HG02870 (cell line): Measurements from ENCODE around the gene DBH.
"Not testable (repeated sequence)": the region's sequence is repeated elsewhere in the genome, so short reads cannot be mapped to it uniquely, and the experiment has no call there.

Source experiments
- ATAC-seq: cut with Tn5 transposase; IDR thresholded peaks from one replicate; pipeline ENCODE4 v1.9.1; 2021; ENCODE audit warnings: mild to moderate bottlenecking, moderate library complexity; ENCODE audit not compliant: unreplicated experiment

The DBH gene

DNA sequence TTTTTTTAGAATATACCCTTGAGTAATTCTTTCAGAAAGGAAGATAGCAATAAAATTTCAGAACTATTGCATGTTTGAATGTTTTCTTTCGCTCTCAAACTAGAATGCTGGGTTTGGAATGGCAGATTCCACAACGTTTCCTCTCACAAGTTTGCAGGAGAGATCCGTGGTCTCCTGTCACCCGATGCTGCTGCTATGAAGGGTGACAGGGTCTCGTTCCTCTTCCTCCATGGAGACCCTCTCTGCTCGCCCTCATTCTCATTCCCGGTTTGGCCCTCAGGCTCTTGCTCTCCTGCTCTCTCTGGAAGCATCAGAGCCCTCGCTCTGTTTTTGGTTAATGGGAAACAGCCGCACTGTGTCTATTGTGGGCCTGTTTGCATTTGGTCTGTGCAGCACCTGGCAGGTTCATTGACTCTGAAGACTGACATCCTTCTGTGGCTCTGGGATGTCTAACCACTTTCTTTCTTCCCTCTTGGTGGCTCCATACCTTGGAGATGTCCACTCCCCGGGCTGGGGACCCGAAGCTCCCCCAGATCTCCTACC is 14.4 kb upstream of the DBH start:
- ATAC-seq, result no peak

DNA sequence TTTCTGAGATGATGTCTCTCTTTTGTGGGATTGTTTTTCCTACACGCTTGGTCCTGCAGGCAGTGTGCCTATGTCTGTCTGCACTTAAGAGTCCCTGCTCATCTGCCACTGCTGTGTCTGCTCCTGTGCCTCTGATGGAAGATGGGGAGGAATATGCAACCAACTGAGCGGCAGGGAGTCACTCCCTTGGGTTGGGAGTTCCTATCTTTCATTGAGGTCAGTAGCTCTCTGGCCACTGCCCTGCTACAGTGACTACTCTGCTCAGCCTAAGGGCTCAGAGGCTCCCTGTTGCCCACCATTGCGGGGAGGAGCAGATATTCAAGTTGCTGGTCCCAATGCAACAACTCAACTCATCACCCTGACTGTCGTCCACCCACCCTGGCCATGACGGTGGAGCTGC is 13.6 kb upstream of the DBH start:
- no peak for ATAC-seq

DNA sequence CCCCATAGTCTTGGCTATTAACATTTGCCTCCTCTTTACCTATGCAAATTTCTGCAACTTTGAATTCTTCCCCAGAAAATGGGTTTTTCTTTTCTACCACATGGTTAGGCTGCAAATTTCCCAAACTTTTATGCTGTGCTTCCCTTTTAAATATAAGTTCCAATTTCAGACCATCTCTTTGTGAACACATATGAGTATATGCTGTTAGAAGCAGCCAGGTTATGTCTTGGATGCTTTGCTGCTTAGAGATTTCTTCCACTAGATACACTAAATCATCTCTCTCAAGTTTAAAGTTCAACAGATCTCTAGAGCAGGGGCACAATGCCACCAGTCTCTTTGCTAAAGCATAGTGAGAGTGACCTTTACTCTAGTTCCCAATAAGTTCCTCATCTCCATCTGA is 10.2 kb upstream of the DBH start:
- not testable (repeated sequence) for ATAC-seq

DNA sequence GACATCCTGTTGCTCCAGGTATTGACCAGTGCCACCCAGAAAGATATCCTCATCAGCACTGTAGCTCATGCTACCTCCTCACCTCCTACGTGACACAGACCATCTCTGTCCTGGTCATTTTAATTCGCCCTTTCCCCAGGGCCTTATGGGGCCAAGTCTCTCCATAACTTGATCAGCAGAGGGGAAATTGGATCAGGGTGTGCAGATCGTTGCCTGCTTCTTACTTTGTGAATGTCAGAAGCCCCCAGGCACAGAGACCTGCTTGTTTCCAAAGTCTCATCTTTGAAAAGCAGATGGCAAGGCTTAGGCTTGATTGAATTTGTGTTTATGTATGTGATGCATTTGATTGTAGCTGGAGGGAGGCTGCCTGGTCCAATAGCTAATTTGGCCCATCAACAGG is 8.8 kb upstream of the DBH start:
- no peak for ATAC-seq

DNA sequence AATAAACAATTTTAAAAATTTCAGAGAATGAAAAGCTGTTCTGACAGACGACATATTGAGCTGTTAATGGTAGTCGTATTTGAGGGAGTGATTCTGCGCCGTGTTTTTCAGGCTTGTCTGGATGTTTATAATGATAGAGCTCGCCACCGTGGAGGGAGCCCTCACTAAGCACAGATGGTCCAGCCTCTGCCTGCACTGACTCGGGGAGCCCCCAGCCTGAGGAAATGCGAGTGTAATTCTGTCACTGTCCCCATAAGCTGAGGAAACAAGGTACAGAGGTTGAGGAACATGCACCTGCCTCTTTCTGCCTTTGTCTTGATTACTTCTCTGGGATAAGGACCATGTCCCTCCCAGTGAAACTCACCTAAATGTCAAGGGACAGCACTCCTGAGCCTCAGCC is 7.4 kb upstream of the DBH start:
- no peak for ATAC-seq

DNA sequence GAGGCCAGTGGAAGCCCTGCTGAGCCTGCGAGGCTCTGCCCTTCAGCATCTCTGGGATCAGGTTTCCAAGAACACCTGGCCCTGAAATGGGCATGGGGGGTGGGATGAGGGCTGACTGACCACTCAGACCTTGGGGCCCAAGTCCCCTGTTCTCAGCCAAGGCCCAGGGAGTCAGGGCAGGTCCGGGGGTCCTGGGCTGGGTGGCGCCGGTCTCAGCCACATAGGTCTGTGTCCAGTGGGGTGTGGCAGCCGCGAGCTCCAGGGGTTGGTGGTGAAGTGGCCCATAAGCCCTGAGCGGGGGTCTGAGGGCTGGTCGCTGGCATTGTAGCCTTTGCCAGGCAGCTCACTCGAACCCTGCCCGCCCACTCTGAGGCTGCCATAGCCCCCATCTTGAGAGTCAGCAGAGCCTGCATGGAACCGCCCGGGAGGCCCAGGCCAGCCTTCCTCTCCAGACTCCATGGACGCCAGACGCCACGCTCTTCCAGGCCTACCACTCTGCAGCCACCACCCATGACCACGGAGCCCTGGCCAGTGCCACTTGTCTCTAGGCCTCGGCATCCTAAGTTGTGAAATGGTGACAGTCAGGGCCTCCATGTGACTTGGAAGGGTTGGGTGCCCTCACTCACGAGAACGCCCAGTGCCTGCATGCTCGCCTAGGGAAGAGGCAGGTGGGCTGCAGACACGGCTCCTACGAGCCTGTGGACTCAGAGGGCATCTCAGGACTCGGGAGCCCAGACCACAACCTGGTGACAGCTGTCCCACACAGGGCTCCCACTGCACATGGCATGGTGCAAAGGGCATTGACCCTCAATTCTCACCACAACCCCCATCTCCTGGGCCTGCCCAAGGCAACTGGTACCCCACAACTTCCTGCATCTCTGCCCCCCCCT is 6.7 kb upstream of the DBH start:
- ATAC-seq, result no peak

DNA sequence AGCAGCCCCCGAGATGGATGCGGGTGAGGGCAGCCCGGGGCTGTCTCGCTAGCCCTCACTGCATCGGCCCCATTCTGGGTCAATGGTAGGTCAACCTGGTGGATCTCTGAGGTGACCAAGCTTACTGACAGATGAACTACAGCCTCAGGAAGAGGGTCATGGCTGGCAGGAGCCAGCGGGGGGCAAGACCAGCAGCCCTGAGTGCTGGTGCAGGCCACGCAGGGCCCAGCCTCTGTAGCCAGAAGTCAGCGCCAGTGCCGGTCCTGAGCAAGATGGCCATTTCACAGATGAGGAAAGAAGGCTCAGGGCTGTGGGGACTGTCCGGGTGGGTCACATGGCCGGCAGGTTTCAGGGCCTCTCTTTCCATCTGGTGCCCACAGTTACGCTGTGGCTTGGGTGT is 5.1 kb upstream of the DBH start:
- ATAC-seq, result no peak

DNA sequence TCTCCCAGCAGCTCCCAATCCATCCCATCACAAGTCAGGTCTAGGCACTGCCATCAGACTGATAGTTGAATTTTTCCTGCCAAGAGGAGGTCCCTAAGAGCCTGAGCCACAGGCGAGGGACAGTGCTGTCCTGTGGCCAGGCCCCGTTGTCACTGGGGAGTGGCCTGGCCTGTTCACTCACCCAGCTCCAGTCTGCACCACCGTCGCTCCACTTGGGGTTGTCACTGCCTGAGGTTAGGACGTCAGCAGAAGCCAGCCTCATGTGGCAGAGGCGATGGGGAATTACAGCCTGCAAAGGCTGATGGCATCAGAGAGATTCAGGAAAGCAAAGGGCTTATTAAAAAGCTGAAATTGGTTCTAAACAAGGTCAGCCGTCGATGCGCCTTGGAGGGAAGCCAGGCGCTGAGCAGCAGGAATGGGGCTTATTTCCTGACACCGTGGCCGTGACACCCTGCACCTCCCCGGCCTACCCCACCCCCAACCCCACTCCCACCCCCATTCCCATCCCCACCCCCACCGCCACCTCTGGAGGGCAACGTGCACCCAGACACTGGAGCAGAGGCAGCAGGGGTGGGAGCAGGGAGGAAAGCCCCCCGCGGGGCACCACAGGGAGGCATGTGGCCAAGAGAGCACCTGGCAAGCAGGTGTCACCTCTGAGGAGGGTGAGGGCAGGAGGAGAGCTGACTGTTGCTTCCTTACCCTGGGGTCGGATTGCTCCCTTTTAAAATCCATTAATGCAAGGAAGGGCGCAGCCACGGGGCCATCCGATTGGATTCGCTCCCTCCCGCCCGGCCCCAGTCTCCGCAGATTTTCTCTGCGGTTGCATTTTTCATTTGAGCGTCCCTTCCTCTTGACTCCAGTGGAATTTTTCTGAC is 3.1 kb upstream of the DBH start:
- no peak for ATAC-seq

DNA sequence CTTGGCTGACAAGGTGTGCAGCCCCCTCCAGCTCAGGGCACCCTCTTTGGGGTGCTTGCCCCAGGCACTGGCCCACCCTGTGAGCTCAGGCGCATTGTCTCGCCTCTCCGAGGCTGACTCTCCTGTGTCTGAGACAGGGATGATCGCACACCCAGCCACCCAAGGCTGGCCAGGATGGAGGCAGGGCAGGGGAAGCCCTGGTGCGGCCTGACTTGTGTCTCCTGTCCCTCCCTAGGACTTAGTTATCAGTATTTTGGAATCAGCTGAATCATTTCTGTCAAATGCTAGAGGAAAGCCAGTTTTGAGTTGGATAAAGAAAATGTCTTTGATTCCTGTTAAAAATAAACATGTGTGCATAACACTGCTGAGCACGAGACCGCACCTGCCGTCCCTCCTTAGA is 2.5 kb upstream of the DBH start:
- ATAC-seq, result no peak

DNA sequence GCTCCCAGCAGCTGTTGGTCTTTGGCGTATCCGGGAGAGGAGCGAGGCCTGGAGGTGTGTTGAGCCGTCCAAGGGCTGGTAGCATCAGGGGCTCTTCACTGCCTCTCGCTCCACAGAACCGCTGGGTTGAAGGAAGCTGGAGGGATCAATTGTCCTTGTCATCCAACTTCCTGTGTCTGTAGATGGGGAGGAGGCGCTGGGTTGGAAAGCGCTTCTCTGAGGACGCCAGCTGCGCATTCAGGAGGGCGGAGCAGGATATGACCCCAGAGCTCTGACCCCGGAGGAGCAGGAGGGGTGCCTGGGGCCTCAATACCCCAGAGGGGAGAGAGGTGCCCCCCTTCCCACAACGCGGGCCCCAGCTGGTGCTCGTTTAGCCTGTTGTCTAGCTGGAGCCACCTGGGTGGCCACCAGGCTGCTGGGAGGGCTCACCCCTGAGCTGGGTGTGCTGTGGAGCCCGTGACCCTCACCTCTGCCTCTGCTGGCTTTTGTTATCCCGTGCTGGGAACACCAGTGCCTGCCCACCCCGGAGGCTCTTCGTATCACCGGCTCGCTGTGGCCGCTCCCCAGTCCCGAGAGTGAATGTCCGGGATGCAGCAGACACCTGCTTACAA is 2.0 kb upstream of the DBH start:
- ATAC-seq, result no peak

DNA sequence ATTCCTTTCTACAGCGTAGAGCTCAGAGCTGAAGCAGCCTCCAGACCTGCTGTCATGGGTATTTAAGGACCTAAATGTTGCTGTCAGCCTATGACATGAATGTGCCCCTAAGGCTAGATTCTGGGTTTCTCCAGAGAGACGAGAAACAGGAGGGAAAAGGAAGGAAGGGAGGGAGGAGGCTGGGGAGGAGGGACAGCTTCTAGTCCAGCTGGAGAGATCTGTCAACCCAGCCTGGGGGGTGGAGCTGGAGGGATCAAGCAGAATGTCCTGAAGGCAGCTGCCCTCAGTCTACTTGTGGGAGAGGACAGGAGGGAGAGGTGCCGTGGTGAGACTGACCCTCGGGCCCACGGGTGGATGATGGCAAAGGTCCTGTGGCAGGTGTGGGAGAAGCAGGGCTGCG is 1.1 kb upstream of the DBH start:
- ATAC-seq, result no peak

DNA sequence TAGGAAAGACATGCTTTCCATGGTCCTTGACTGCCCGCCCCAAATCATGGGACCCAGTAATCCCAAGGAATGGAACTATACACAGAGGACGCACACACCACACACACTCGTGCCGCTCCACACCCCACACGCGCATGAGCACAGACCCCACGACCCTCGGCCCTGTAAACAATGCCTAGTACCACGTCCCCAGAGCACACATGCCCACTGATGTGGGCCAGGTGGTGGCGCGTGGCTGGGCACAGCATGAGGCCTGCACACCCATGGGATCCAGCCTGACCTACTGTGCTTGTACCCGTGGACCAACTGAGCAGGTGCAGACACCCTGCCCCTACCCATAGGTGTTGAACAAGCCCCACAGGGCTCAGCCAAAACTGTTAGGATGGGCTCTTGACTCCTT is 739 bp downstream of the DBH start:
- no peak for ATAC-seq

DNA sequence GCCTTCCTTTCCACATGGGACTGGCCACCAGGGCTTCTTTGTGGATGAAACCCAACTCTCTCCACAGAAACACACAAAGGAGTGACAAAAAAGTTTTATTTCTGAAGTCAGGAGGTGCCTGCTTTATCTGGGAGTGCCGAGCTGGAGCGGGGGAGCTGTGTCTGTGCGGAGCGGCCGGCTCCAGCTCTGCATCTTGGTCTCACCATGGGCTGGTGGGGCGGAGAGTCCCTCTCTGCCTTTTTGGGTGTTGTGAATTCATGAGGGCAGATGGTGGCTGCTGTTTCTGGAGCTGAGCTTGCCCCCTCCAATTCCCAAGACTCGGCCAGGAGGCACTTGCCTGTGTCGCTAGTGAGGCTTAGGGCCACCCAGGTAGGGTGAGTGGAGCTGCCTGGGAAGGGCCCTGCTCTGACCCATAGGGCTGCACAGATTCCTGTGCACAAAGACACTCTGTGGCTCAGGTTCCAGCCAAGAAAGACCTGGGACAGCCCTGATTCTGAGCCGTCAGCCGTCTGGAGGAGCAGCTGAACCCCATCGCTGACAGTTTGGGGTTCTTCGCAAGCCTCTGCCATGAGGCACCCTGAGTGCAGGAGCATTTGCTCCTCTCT is 1.4 kb downstream of the DBH start:
- ATAC-seq, result no peak

DNA sequence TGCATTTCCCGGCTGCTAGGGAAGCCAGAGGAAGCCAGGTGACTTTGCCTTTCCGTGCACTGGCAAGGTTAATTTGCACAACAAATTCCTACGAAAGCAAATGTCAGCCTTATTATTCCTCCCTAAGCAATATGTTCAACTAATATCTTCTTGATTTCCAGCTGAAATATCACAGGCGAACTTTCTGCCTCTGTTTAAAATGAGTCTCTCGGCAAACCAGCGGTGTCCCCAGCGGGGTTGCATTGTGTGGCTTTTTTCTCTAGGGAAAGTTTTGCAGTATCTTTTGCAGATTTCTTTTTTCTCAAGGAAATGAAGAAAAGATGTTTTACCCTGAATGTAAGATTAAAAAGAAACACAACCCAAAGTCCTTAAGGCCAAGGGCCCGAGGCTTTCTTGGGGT is 1.9 kb downstream of the DBH start:
- no peak for ATAC-seq

DNA sequence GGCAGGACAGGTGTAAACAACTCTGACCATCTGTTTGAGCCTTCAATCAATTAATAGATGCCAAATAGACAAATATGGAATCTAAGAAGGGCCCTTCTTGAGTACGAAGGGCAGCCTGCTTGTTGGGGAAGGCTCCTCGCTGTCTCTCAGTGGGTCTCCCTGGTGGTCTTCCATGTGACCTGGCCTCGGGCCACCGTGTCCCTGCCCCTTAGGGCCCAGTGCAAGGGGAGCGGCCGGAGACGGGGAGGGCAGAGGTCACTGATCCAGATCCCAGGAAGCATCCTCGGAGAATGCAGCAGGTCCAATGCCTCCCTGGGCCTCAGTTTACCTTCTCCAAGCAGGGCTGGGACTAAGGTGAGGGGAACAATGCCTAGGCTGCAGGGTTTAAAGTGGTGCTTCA is 2.5 kb downstream of the DBH start:
- ATAC-seq, result no peak

DNA sequence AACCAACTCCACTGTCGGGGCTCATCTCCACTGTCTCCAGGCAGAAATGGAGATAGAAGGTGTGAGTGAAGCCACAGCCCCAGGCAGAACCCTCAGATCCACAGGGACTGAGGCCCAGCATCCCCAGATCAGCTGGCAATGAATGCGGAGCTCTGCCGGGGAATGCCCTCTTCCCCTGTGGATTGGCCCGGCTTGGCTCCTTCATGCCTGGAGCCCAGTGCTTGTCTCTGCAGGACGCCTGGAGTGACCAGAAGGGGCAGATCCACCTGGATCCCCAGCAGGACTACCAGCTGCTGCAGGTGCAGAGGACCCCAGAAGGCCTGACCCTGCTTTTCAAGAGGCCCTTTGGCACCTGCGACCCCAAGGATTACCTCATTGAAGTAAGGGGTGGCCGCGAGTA is 3.5 kb downstream of the DBH start:
- no peak for ATAC-seq

DNA sequence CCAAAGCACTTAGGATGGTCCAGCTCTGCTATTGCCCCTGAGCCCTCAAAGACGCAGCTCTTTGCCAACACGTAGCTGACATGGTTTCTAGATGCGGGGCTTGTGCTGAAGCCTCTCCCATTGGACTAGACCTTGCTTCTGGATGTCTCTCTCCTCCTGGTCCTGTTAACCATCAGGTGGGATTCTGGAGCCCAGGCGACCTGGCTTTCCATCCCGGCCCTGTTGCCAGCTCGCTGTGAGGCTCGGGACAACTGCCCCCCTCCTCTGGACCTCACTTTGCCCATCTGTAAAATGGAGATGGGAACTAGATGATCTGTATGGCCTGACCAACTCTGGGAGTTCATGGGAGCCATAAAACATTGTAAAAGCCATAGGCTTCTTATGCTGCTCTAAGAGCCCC is 4.0 kb downstream of the DBH start:
- ATAC-seq, result no peak

DNA sequence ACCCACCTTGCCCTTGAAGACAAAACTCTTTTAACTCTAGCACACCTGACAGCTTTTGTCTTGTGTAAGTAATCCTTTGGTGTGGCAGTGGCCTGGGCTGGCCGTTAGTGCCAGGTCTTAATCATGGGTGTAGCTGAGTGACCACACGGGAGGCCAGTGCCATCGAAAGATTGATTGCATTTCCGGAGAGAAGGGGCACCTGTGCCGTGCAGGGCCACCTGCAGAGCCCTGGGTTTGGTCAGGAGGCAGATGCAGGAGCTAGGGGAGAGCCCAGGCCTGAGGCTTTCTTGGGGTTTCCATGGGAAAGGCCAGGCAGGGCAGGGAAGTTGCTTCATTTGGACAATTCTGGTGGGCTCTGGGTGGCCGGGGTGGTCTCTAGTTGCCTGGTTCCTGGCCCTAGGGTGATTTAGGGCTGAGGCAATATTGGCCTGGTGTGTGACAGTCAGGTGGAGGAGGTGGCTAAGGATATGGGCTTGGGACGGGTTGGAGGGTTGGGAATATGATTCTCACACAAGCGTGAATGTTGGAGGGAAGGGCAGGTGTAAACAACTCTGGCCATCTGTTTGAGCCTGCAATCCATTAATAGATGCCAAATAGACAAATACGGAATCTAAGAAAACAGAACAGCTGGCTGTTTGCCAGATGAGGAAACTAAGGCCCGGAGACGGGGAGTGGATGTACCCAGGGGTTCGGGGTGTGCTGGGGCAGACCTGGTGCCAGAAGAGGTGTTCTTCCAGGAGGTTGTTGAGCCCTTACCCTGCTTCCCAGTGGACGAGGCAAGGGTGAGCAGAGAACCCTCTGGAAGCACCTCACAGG is 4.6 kb downstream of the DBH start:
- ATAC-seq, result no peak

DNA sequence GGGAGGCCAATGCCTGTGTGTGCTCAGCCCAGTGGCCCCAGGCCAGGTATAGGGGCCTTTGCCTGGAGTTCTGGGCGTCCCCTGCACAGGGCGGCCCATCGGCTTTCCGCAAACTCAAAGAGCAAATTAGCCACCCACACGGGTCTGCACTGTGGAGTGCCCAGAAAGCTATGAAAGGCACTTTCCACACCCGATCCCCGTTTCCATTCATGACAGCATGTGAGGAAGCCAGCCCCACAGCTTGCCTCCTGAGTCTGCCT is 5.2 kb downstream of the DBH start:
- no peak for ATAC-seq

DNA sequence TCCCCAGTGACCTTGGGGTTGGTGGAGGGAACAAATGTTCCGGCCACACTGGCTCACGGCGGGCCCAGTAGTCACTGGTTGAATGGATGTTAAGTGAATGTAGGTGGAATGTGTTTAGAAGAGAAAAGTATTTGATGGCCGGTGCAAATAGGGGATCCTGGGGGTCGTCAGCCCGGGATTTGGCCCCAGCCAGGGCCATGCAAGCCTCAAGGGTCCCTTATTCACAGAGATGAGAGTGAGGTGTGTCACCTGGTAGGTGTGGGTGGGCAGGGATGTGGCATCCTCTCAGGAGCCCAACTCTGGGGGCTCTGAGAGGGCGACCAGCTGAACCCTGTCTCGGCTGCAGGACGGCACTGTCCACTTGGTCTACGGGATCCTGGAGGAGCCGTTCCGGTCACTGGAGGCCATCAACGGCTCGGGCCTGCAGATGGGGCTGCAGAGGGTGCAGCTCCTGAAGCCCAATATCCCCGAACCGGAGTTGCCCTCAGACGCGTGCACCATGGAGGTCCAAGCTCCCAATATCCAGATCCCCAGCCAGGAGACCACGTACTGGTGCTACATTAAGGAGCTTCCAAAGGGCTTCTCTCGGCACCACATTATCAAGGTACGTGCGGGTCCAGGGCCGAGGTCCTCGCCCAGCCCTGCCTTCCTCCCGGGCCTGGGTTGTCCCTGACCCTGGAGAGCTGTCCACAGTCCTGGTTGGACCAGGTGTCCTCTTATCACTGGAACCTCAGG is 5.9 kb downstream of the DBH start:
- no peak for ATAC-seq
